ENCODE results near the gene CLEC2A. TPM values are rescaled to one million over a fixed set of nuclear protein-coding genes. Genes with fewer than 3 reads are reported as not detected.

CLEC2A gene
- total RNA-seq, 1 experiment from 2014 or later: not detected

GRCh38 chr12:9941838-9942237, 9.7 kb upstream of the CLEC2A start:
- DNase-seq (ENCODE audit: low read depth): no peak
- in situ Hi-C loops (cut with HindIII; ENCODE audit: low pct_unique_long_range_greater_than_20kb, low sequenced_read_pairs): no loop called here

- in situ Hi-C loops (cut with HindIII; ENCODE audit: low pct_unique_long_range_greater_than_20kb, low sequenced_read_pairs): no loop called here
- DNase-seq (ENCODE audit: low read depth): no peak
Measured at GRCh38 chr12:9940375-9940774, 8.2 kb upstream of the CLEC2A start.

GRCh38 chr12:9936591-9936990, 4.4 kb upstream of the CLEC2A start:
- no peak for DNase-seq (ENCODE audit: low read depth)
- in situ Hi-C loops (cut with HindIII; ENCODE audit: low pct_unique_long_range_greater_than_20kb, low sequenced_read_pairs): no loop called here

GRCh38 chr12:9935026-9935425, 2.9 kb upstream of the CLEC2A start:
- in situ Hi-C loops (cut with HindIII; ENCODE audit: low pct_unique_long_range_greater_than_20kb, low sequenced_read_pairs): no loop called here
- DNase-seq (ENCODE audit: low read depth): no peak

- in situ Hi-C loops (cut with HindIII; ENCODE audit: low pct_unique_long_range_greater_than_20kb, low sequenced_read_pairs): no loop called here
- DNase-seq (ENCODE audit: low read depth): no peak
Measured at GRCh38 chr12:9933958-9934357, 1.8 kb upstream of the CLEC2A start.

- DNase-seq (ENCODE audit: low read depth): no peak
Measured at GRCh38 chr12:9931245-9931644, 925 bp downstream of the CLEC2A start.

GRCh38 chr12:9928607-9929006, 3.6 kb downstream of the CLEC2A start:
- DNase-seq (ENCODE audit: low read depth): no peak
- in situ Hi-C loops (cut with HindIII; ENCODE audit: low pct_unique_long_range_greater_than_20kb, low sequenced_read_pairs): no loop called here

More at GRCh38 chr12:9931245-9931644, 925 bp downstream of the CLEC2A start:
- in situ Hi-C loops (cut with HindIII; ENCODE audit: low pct_unique_long_range_greater_than_20kb, low sequenced_read_pairs): no loop called here

GRCh38 chr12:9926876-9927275, 5.3 kb downstream of the CLEC2A start:
- no peak for DNase-seq (ENCODE audit: low read depth)
- in situ Hi-C loops (cut with HindIII; ENCODE audit: low pct_unique_long_range_greater_than_20kb, low sequenced_read_pairs): no loop called here

- in situ Hi-C loops (cut with HindIII; ENCODE audit: low pct_unique_long_range_greater_than_20kb, low sequenced_read_pairs): no loop called here
- DNase-seq (ENCODE audit: low read depth): peak; percentile 29
Measured at GRCh38 chr12:9925705-9926393, 6.3 kb downstream of the CLEC2A start.

- in situ Hi-C loops (cut with HindIII; ENCODE audit: low pct_unique_long_range_greater_than_20kb, low sequenced_read_pairs): no loop called here
- DNase-seq (ENCODE audit: low read depth): no peak
Measured at GRCh38 chr12:9922429-9922828, 9.7 kb downstream of the CLEC2A start.

GRCh38 chr12:9920451-9920850, 11.7 kb downstream of the CLEC2A start:
- no peak for DNase-seq (ENCODE audit: low read depth)
- in situ Hi-C loops (cut with HindIII; ENCODE audit: low pct_unique_long_range_greater_than_20kb, low sequenced_read_pairs): no loop called here

- DNase-seq (ENCODE audit: low read depth): no peak
- in situ Hi-C loops (cut with HindIII; ENCODE audit: low pct_unique_long_range_greater_than_20kb, low sequenced_read_pairs): no loop called here
Measured at GRCh38 chr12:9919443-9919842, 12.7 kb downstream of the CLEC2A start.

- in situ Hi-C loops (cut with HindIII; ENCODE audit: low pct_unique_long_range_greater_than_20kb, low sequenced_read_pairs): no loop called here
Measured at GRCh38 chr12:9911708-9912107, 20.5 kb downstream of the CLEC2A start.

GRCh38 chr12:9910716-9911421, 21.3 kb downstream of the CLEC2A start:
- in situ Hi-C loops (cut with HindIII; ENCODE audit: low pct_unique_long_range_greater_than_20kb, low sequenced_read_pairs): no loop called here
- DNase-seq (ENCODE audit: low read depth): peak; percentile 19

More at GRCh38 chr12:9911708-9912107, 20.5 kb downstream of the CLEC2A start:
- DNase-seq (ENCODE audit: low read depth): no peak

- in situ Hi-C loops (cut with HindIII; ENCODE audit: low pct_unique_long_range_greater_than_20kb, low sequenced_read_pairs): no loop called here
- no peak for DNase-seq (ENCODE audit: low read depth)
Measured at GRCh38 chr12:9909724-9910123, 22.4 kb downstream of the CLEC2A start.

GRCh38 chr12:9908350-9908749, 23.8 kb downstream of the CLEC2A start:
- in situ Hi-C loops (cut with HindIII; ENCODE audit: low pct_unique_long_range_greater_than_20kb, low sequenced_read_pairs): no loop called here
- no peak for DNase-seq (ENCODE audit: low read depth)

GRCh38 chr12:9907769-9908168, 24.4 kb downstream of the CLEC2A start:
- DNase-seq (ENCODE audit: low read depth): no peak
- in situ Hi-C loops (cut with HindIII; ENCODE audit: low pct_unique_long_range_greater_than_20kb, low sequenced_read_pairs): no loop called here

- DNase-seq (ENCODE audit: low read depth): no peak
- in situ Hi-C loops (cut with HindIII; ENCODE audit: low pct_unique_long_range_greater_than_20kb, low sequenced_read_pairs): no loop called here
Measured at GRCh38 chr12:9906873-9907272, 25.3 kb downstream of the CLEC2A start.

- DNase-seq (ENCODE audit: low read depth): no peak
- in situ Hi-C loops (cut with HindIII; ENCODE audit: low pct_unique_long_range_greater_than_20kb, low sequenced_read_pairs): no loop called here
Measured at GRCh38 chr12:9902539-9903228, 29.5 kb downstream of the CLEC2A start.
